Hepatocyte (in vitro differentiated cells): Measurements from ENCODE around the gene AP3S2. TPM values are rescaled to one million over a fixed set of nuclear protein-coding genes. Genes with fewer than 3 reads are reported as not detected.

Experiments
- DNase-seq: peaks from one replicate; pipeline ENCODE4 v3.0.0-alpha.2; 2016; ENCODE audit warnings: low spot score
- H2AFZ ChIP-seq: fragments of 200-600 bp; sonication (generic); 2 replicates; pipeline ENCODE4 v1.6.0; 2016; ENCODE audit warnings: antibody characterized with exemption, mild to moderate bottlenecking
- H3K27ac ChIP-seq: fragments of 200-600 bp; sonication (generic); 2 replicates; pipeline ENCODE4 v1.5.1; 2016; ENCODE audit warnings: mild to moderate bottlenecking
- H3K27me3 ChIP-seq: fragments of 200-600 bp; sonication (generic); 2 replicates; pipeline ENCODE4 v1.6.1; 2016
- H3K36me3 ChIP-seq: fragments of 200-600 bp; sonication (generic); replicated peaks from 2 replicates; pipeline ENCODE4 v1.5.1; 2016; ENCODE audit warnings: low read depth; ENCODE audit not compliant: insufficient read depth
- H3K4me1 ChIP-seq: fragments of 200-600 bp; sonication (generic); 2 replicates; pipeline ENCODE4 v1.5.1; 2016; ENCODE audit warnings: mild to moderate bottlenecking, moderate library complexity; ENCODE audit not compliant: insufficient read depth
- H3K4me2 ChIP-seq: fragments of 200-600 bp; sonication (generic); 2 replicates; pipeline ENCODE4 v1.6.0; 2016
- H3K4me3 ChIP-seq: fragments of 200-600 bp; sonication (generic); 2 replicates; pipeline ENCODE4 v1.5.1; 2016; ENCODE audit warnings: mild to moderate bottlenecking
- H3K79me2 ChIP-seq: fragments of 200-600 bp; sonication (generic); 2 replicates; pipeline ENCODE4 v1.6.0; 2017; ENCODE audit warnings: mild to moderate bottlenecking
- H3K9me2 ChIP-seq: fragments of 200-600 bp; sonication (generic); replicated peaks from 2 replicates; pipeline ENCODE4 v1.6.0; 2017; ENCODE audit warnings: mild to moderate bottlenecking; ENCODE audit not compliant: insufficient read depth
- H3K9me3 ChIP-seq: fragments of 200-600 bp; sonication (generic); 2 replicates; pipeline ENCODE4 v1.5.1; 2016; ENCODE audit warnings: low read depth, mild to moderate bottlenecking
- H4K20me1 ChIP-seq: fragments of 200-600 bp; sonication (generic); 2 replicates; pipeline ENCODE4 v1.6.0; 2016; ENCODE audit warnings: mild to moderate bottlenecking; ENCODE audit not compliant: insufficient read depth, poor library complexity, severe bottlenecking
- CTCF ChIP-seq: fragments of 200-600 bp; sonication (generic); IDR thresholded peaks from 2 replicates; pipeline ENCODE4 v1.5.1; 2016; ENCODE audit warnings: antibody characterized with exemption, mild to moderate bottlenecking; ENCODE audit not compliant: poor library complexity
- EZH2 ChIP-seq: fragments of 200-600 bp; sonication (generic); IDR thresholded peaks from 2 replicates; pipeline ENCODE4 v1.6.1; 2016; ENCODE audit warnings: antibody characterized with exemption, mild to moderate bottlenecking, borderline replicate concordance
- EZH2phosphoT487 ChIP-seq: fragments of 200-600 bp; sonication (generic); IDR thresholded peaks from one replicate; pipeline ENCODE4 v1.6.1; 2018; ENCODE audit warnings: antibody characterized with exemption, mild to moderate bottlenecking, low read depth, moderate library complexity; ENCODE audit not compliant: unreplicated experiment, severe bottlenecking
- WGBS: methylation state at CpG from one replicate; pipeline ENCODE4 v1.1.6; 2016; ENCODE audit warnings: low lambda C conversion rate; ENCODE audit errors: missing lambda C conversion rate; 5-methylcytosine and 5-hydroxymethylcytosine counted together
- polyA plus RNA-seq: library from polyadenylated mRNA; unstranded; fragments of >200 nt; fragmentation: Nextera tagmentation; extraction: Ambion mirVana; gene quantifications from 2 replicates; pipeline ENCODE4 v1.2.1, GENCODE V29; 2016
- total RNA-seq: library from RNA; depleted of rRNA; stranded (reverse); fragments of >200 nt; gene quantifications from 2 replicates; pipeline ENCODE4 v1.2.3, GENCODE V29; 2014

AP3S2 gene
- total and polyA plus RNA-seq, 2 experiments from 2014 or later: 14.2 to 61.2 TPM

DNA sequence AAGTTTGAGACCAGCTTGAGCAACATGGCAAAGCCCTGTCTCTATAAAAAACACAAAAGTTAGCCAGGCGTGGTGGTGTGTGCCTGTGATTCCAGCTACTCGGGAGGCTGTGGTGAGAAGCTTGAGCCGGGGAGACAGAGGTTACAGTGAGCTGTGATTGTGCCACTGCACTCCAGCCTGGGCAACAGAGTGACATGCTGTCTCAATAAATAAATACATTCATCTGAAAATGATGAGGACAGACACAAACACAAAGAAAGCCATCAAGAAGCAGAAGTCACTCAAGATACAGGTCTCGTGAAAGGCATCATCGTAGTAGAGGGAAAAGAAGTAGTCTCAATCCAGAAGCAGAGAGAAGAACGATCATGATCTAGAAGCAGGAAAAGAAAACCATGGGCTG, 18.1 kb downstream of the AP3S2 start:
- no peak for TF ChIP-seq EZH2phosphoT487
- TF ChIP-seq CTCF: no peak
- TF ChIP-seq EZH2: no peak
- H3K27ac ChIP-seq: no peak overlapping the region
- no peak overlapping the region for H3K4me2 ChIP-seq
- no peak overlapping the region for H3K4me3 ChIP-seq
- H3K36me3 ChIP-seq: no peaks in the 10 kb centered on the region
- H2AFZ ChIP-seq: no peak overlapping the region
- WGBS: 95% methylated on average over 6 of the region's 6 CpGs
- no peaks in the 10 kb centered on the region for H3K9me2 ChIP-seq
- H3K27me3 ChIP-seq: no peaks in the 10 kb centered on the region
- peaks cover 3% of the 10 kb centered on the region for H3K79me2 ChIP-seq
- H3K4me1 ChIP-seq: no peaks in the 10 kb centered on the region
- no peak for DNase-seq
- H4K20me1 ChIP-seq: no peaks in the 10 kb centered on the region
- no peaks in the 10 kb centered on the region for H3K9me3 ChIP-seq

DNA sequence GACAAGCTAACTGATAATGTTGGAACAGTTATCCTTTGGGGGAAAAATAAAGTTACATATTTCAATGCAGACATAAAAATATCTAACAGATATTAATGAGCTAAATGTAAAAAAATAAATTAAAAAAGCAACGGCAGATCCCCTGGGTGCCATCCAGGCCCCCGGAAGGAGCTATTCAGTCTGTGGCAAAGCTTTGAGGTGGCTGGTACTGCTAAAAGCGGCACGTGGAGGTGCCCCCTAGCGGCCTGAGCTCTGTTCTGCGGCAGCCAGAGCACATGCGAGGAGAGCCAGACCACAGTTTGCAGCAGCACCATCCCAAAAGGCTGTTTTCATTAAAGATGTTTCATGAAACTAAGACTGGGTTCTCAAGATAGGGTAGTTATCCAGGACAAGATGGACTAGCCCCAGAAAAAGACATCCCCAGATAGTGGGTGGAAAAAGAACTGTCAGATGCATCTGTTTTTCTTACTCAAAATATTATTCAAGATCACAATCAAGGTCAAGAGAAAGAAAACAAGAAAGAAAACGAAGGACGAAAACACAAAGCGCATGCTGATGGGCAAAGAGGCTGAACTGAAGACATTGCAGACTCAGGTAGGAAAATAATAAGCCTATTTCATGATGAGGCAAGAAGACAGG, 18.7 kb downstream of the AP3S2 start:
- H4K20me1 ChIP-seq: no peaks in the 10 kb centered on the region
- TF ChIP-seq EZH2 (no peak), CTCF (peak; percentile 95), EZH2phosphoT487 (no peak)
- DNase-seq: peak; percentile 88
- H3K27ac ChIP-seq: no peak overlapping the region
- WGBS: 34% methylated on average over 10 of the region's 10 CpGs
- H3K4me1 ChIP-seq: no peaks in the 10 kb centered on the region
- no peaks in the 10 kb centered on the region for H3K9me3 ChIP-seq
- no peaks in the 10 kb centered on the region for H3K36me3 ChIP-seq
- H3K79me2 ChIP-seq: peaks cover 3% of the 10 kb centered on the region
- H3K9me2 ChIP-seq: no peaks in the 10 kb centered on the region
- no peaks in the 10 kb centered on the region for H3K27me3 ChIP-seq
- no peak overlapping the region for H3K4me3 ChIP-seq
- no peak overlapping the region for H3K4me2 ChIP-seq
- H2AFZ ChIP-seq: no peak overlapping the region

DNA sequence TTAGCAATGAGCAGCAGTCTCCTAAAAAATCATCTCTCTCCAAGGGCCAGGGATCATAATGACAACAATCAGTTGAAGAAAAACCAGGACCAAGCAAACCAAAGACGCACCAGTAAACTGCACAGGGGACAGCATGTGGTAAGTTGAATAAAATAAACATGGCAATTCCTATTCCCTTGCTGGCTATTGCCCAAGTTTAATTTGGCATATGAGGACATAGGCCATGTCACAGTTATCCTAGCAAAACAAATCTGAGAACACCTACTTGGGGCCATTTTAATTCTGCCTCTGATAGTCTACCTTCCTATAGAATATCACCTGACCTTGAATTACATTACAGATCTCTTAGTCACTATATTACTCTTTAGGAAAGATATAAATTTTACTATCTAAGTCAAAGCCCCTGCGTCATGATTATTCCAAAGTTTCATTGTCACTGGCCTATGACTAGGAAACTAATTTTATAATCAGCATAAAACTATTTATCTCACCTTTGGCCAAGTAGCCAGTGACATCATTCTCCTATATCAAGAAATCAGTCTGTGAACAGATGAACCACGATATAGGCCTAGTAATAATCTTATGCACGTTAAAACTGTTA, 23.0 kb downstream of the AP3S2 start:
- Histone ChIP-seq H3K79me2 (peaks cover 3% of the 10 kb centered on the region), H3K4me3 (no peak overlapping the region), H3K9me2 (no peaks in the 10 kb centered on the region), H4K20me1 (no peaks in the 10 kb centered on the region), H3K27me3 (no peaks in the 10 kb centered on the region), H3K9me3 (no peaks in the 10 kb centered on the region), H3K4me1 (peaks cover 2% of the 10 kb centered on the region), H3K36me3 (no peaks in the 10 kb centered on the region), H2AFZ (no peak overlapping the region), H3K4me2 (no peak overlapping the region), H3K27ac (no peak overlapping the region)
- 97% methylated on average over 4 of the region's 4 CpGs for WGBS
- DNase-seq: no peak
- TF ChIP-seq EZH2phosphoT487 (no peak), CTCF (no peak), EZH2 (no peak)
